Activated T-cell treated with anti-CD3 and anti-CD28 coated beads, Interleukin-2, amount 50 U/mL, for 72 hours (primary cell): ENCODE data around the gene CHST1. TPM values are rescaled to one million over a fixed set of nuclear protein-coding genes. Genes with fewer than 3 reads are reported as not detected.
A peak's percentile ranks its signal among the peaks of the same experiment; 100 is the strongest.

ENCODE experiments used
- ATAC-seq, 2 donors: fragments of 150-1000 bp; cut with Tn5 transposase; replicated peaks in 1 of 2; 2 replicates each; pipeline ENCODE4 v1.10.0; 2021; ENCODE audit warnings: moderate library complexity in 2 of 2, mild to moderate bottlenecking in 1 of 2
- DNase-seq, 2 donors: peaks; one replicate each; pipeline ENCODE4 v3.0.0; 2021 to 2022; ENCODE audit warnings: mixed read lengths in 1 of 2
- H3K27ac Mint-ChIP-seq: one replicate; pipeline ENCODE4 v1.8.0; 2022; ENCODE audit warnings: mild to moderate bottlenecking, moderate library complexity, mixed read lengths
- H3K27me3 Mint-ChIP-seq: one replicate; pipeline ENCODE4 v1.8.0; 2022; ENCODE audit warnings: low read depth, mixed read lengths
- H3K36me3 Mint-ChIP-seq, 2 donors: one replicate each; pipeline ENCODE4 v1.8.0; 2022; ENCODE audit warnings: mixed read lengths in 2 of 2, mild to moderate bottlenecking in 1 of 2; ENCODE audit not compliant: insufficient read depth in 2 of 2
- H3K4me1 Mint-ChIP-seq: one replicate; pipeline ENCODE4 v1.8.0; 2022; ENCODE audit warnings: low read depth, mixed read lengths
- H3K4me3 Mint-ChIP-seq, 2 donors: one replicate each; pipeline ENCODE4 v1.8.0; 2022; ENCODE audit warnings: mild to moderate bottlenecking in 2 of 2, mixed read lengths in 2 of 2, moderate library complexity in 2 of 2
- H3K9me3 Mint-ChIP-seq, 2 donors: one replicate each; pipeline ENCODE4 v1.8.0; 2022; ENCODE audit warnings: mixed read lengths in 2 of 2
- total RNA-seq, 2 donors: library from RNA; stranded (reverse); gene quantifications; one replicate each; pipeline ENCODE4 v1.2.3, GENCODE V29; 2022

CHST1 gene
- total RNA-seq, 2 donors from 2014 or later = 0.10 TPM; not detected in 1

DNA sequence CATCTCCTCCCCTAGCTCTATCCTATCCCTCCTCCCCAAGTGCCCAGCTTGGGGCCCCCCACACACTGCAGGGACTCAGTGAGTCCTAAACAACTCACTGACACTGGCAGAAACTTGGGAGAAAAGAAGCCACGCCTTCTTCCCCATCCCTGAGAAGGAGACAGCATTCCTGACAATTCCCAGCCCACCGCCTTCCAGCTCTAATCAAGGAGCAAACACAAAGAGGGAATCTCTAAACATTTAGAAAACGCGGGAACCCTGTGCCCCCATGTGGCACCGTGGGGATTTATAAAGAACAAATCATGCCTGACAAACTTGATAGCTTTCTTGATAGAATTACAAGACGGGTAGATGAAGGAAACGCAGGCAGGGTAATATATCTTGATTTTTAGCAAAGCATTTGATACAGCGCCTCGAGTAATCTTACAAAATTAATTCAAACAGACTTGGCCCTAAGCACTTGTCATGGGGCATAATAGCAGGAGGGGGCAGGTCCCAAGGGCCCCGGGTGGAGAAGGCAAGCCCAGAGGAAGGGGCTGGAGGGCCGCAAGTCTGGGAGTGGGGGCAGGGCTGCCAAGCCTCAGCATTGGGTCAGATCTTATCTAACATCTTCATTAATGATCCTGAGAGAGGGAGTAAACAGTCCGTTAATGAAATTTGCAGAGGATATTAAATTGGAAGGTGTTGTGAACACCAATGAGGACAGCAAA is 4.5 kb downstream of the CHST1 start:
- no peaks in the 10 kb centered on the region for H3K9me3 Mint-ChIP-seq
- ATAC-seq (no peak), DNase-seq (no peak)
- no peak overlapping the region for H3K4me3 Mint-ChIP-seq
- no peaks in the 10 kb centered on the region for H3K36me3 Mint-ChIP-seq
- H3K4me1 Mint-ChIP-seq = peaks cover 7% of the 10 kb centered on the region
- H3K27me3 Mint-ChIP-seq = peaks cover 54% of the 10 kb centered on the region
- H3K27ac Mint-ChIP-seq = no peak overlapping the region

- Mint-ChIP-seq H3K27me3 (peaks cover 53% of the 10 kb centered on the region), H3K9me3 (no peaks in the 10 kb centered on the region), H3K36me3 (no peaks in the 10 kb centered on the region), H3K4me3 (no peak overlapping the region), H3K27ac (no peak overlapping the region), H3K4me1 (peaks cover 13% of the 10 kb centered on the region)
- DNase-seq = no peak
- no peak for ATAC-seq
Observed at GRCh38 chr11:45659818-45660160, 5.6 kb downstream of the CHST1 start.

DNA sequence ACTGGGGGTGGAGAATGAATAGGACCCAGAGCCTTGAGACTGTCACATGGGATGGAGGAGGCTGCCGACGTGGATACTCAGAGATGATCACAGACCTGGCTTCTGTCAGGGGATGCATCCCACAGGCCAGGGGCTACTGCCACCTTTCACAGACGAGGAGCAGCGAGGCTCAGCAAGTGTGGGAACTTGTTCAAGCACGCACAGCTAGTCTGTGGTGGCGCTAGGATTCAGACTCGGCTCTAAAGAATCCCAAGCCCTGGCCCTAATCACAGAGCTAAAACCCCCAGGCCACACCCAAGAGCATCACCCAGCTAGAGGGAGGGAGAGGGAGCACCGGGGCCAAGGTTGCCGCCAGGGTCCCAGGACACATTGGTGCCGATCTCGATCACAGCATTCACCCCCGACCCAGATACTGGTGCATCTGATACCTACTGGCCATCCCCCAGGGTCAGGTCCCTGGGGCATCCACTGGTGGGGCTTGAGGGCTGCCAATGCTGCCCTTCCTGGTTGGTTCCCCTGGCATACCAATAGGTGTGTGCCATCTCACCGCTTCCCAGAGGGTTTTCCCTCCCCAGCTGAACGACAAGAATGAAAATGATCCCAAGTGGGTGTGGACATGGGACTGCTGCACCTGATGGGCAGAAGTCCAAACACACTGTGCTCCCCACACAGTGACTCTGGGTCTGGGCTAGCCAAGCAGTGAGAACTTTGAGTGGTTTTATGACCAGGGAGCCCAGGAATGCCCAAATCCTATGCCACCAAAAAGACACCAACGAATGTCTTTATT is 6.2 kb downstream of the CHST1 start:
- Mint-ChIP-seq H3K36me3 (no peaks in the 10 kb centered on the region), H3K4me3 (no peak overlapping the region), H3K9me3 (no peaks in the 10 kb centered on the region), H3K27me3 (peaks cover 53% of the 10 kb centered on the region), H3K27ac (no peak overlapping the region), H3K4me1 (peaks cover 13% of the 10 kb centered on the region)
- ATAC-seq (no peak), DNase-seq (no peak)

- DNase-seq (no peak), ATAC-seq (peak; percentile 38 to 61)
- peaks cover 45% of the 10 kb centered on the region for H3K27me3 Mint-ChIP-seq
- H3K4me3 Mint-ChIP-seq = no peak overlapping the region
- no peaks in the 10 kb centered on the region for H3K9me3 Mint-ChIP-seq
- H3K36me3 Mint-ChIP-seq = no peaks in the 10 kb centered on the region
- H3K27ac Mint-ChIP-seq = no peak overlapping the region
- H3K4me1 Mint-ChIP-seq = peaks cover 13% of the 10 kb centered on the region
Observed at GRCh38 chr11:45658292-45658991, 7.0 kb downstream of the CHST1 start.

- H3K4me3 Mint-ChIP-seq = no peak overlapping the region
- H3K9me3 Mint-ChIP-seq = no peaks in the 10 kb centered on the region
- ATAC-seq (no peak), DNase-seq (no peak)
- H3K36me3 Mint-ChIP-seq = no peaks in the 10 kb centered on the region
- H3K27me3 Mint-ChIP-seq = peaks cover 45% of the 10 kb centered on the region
- peaks cover 7% of the 10 kb centered on the region for H3K4me1 Mint-ChIP-seq
- no peak overlapping the region for H3K27ac Mint-ChIP-seq
Observed at GRCh38 chr11:45657496-45658260, 7.7 kb downstream of the CHST1 start.

GRCh38 chr11:45655831-45656230 is 9.6 kb downstream of the CHST1 start:
- peaks cover 41% of the 10 kb centered on the region for H3K27me3 Mint-ChIP-seq
- ATAC-seq = no peak
- no peak overlapping the region for H3K4me3 Mint-ChIP-seq
- no peaks in the 10 kb centered on the region for H3K36me3 Mint-ChIP-seq
- no peak for DNase-seq
- H3K27ac Mint-ChIP-seq = no peak overlapping the region
- no peaks in the 10 kb centered on the region for H3K9me3 Mint-ChIP-seq
- peaks cover 6% of the 10 kb centered on the region for H3K4me1 Mint-ChIP-seq

DNA sequence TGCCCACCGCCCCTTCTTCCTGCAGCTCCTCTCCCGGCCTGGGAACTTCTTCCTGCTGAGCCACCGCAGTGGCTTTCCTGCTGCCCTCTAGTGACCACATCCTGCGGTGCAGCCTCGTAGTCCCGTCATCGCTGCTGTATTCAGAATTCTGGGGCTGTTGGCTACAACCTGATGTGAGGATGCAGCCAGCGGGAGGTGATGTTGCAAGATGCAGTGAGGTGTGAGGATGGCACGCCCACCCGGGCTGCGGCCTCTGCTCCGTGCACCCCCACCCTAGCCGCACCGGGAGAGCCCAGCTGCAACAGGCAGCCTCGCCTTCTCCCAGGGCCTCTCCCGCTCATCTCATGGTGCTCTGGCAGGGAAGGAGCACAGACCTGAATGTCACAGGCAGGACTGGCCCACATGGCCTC is 10.1 kb downstream of the CHST1 start:
- H3K4me1 Mint-ChIP-seq = peaks cover 9% of the 10 kb centered on the region
- H3K27ac Mint-ChIP-seq = no peak overlapping the region
- H3K4me3 Mint-ChIP-seq = no peak overlapping the region
- H3K9me3 Mint-ChIP-seq = no peaks in the 10 kb centered on the region
- DNase-seq (peak; percentile 68 to 72), ATAC-seq (peak; percentile 61 to 72)
- no peaks in the 10 kb centered on the region for H3K36me3 Mint-ChIP-seq
- peaks cover 40% of the 10 kb centered on the region for H3K27me3 Mint-ChIP-seq

- peak in 1 of 2 donors; percentile 3 for ATAC-seq
- H3K4me1 Mint-ChIP-seq = peaks cover 11% of the 10 kb centered on the region
- H3K36me3 Mint-ChIP-seq = no peaks in the 10 kb centered on the region
- no peak overlapping the region for H3K27ac Mint-ChIP-seq
- DNase-seq = no peak
- H3K27me3 Mint-ChIP-seq = peaks cover 40% of the 10 kb centered on the region
- no peak overlapping the region for H3K4me3 Mint-ChIP-seq
- no peaks in the 10 kb centered on the region for H3K9me3 Mint-ChIP-seq
Observed at GRCh38 chr11:45655012-45655283, 10.5 kb downstream of the CHST1 start.

DNA sequence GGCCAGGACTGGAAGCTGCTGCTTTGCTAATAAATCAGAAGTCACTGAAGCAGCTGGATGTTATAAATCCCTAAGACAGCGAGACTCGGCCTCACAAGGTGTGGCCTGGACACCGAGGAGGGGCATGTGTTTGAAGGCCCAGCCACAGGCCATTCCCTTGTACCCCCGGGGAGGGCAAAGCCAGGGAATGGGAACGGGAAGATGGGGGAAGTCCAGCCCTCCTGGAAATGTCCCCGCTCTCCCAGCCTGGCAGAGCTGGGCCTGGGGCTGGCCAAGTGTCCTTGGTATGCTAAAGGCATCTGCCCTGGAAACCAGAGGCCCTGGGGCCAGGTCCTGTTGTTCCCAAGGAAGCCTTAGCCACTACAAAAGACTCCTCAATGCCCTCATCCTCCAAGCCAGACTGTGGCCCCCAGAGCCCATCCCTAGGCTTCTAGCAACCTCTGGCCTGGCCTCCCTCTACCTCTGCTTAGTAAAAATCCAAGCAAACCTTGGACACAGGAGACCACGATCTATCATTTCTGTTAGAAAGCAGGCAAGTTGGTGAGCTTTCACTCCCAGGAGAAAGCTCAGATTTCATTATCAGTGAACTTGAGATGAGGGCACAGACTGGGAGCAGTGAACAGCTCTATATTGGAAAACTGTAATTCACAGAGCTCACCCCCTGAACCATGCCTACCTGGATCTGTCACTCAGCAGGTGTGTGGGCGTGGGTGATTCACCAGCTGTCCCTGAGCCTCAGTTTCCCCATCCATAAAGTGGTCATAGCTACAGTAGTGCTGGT is 11.0 kb downstream of the CHST1 start:
- no peak overlapping the region for H3K4me3 Mint-ChIP-seq
- H3K36me3 Mint-ChIP-seq = no peaks in the 10 kb centered on the region
- no peak overlapping the region for H3K27ac Mint-ChIP-seq
- peaks cover 11% of the 10 kb centered on the region for H3K4me1 Mint-ChIP-seq
- H3K27me3 Mint-ChIP-seq = peaks cover 36% of the 10 kb centered on the region
- DNase-seq (no peak), ATAC-seq (no peak)
- H3K9me3 Mint-ChIP-seq = no peaks in the 10 kb centered on the region

DNA sequence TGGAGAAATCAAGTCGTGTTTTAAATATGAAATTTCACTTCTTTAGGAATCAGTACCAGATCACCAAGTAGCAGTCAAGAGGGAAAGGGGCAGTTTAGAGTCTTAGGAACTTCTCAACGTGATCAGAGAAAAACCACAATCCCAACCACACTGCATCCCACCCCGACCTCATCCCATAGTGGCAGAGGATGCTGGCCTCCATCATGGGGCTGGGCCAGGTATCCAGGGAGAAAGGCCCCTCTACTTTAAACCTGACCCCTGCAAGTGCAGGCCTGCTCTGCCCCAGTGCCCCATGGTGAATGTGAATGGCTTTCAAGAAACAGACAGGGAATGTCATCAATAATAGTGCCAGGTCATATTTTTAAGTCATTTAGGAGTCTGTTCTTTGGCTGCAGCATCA is 12.1 kb downstream of the CHST1 start:
- H3K27ac Mint-ChIP-seq = no peak overlapping the region
- peaks cover 17% of the 10 kb centered on the region for H3K4me1 Mint-ChIP-seq
- H3K36me3 Mint-ChIP-seq = no peaks in the 10 kb centered on the region
- ATAC-seq (no peak), DNase-seq (no peak)
- H3K27me3 Mint-ChIP-seq = peaks cover 36% of the 10 kb centered on the region
- H3K4me3 Mint-ChIP-seq = no peak overlapping the region
- no peaks in the 10 kb centered on the region for H3K9me3 Mint-ChIP-seq

DNA sequence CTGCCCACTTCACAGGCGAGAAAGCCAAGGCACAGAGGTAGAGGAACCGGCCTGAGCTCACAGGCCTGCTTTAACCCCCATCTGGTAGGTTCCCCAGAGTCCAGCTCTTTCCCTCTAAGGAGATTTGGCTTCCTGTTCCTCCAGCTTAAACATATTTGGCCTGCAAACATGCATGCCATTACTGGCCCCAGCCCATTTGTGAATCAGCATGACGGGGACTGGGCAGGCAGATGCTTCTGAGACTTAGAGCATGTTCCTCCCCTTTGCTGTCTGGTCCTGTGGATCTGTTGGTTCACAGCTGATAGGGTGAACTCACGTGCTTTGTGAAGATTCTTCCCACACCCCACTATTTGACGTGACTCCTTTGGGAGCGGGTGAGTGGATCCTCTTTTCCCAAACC is 12.6 kb downstream of the CHST1 start:
- ATAC-seq (no peak), DNase-seq (no peak)
- H3K27ac Mint-ChIP-seq = no peak overlapping the region
- H3K27me3 Mint-ChIP-seq = peaks cover 36% of the 10 kb centered on the region
- H3K4me1 Mint-ChIP-seq = peaks cover 18% of the 10 kb centered on the region
- no peak overlapping the region for H3K4me3 Mint-ChIP-seq
- no peaks in the 10 kb centered on the region for H3K9me3 Mint-ChIP-seq
- H3K36me3 Mint-ChIP-seq = no peaks in the 10 kb centered on the region

GRCh38 chr11:45651841-45652749 is 13.3 kb downstream of the CHST1 start:
- peaks cover 25% of the 10 kb centered on the region for H3K4me1 Mint-ChIP-seq
- ATAC-seq (no peak), DNase-seq (no peak)
- H3K9me3 Mint-ChIP-seq = no peaks in the 10 kb centered on the region
- no peak overlapping the region for H3K4me3 Mint-ChIP-seq
- no peaks in the 10 kb centered on the region for H3K36me3 Mint-ChIP-seq
- H3K27me3 Mint-ChIP-seq = peaks cover 36% of the 10 kb centered on the region
- H3K27ac Mint-ChIP-seq = no peak overlapping the region
